ENCODE data around the gene PPP1R12A. TPM values are rescaled to one million over a fixed set of nuclear protein-coding genes. Genes with fewer than 3 reads are reported as not detected.

Gene PPP1R12A
- total RNA-seq, 1 donor from 2014 or later = 109 TPM

- peaks cover 15% of the 10 kb centered on the region for H3K27me3 Mint-ChIP-seq (ENCODE audit: unreplicated experiment)
- H3K9me3 Mint-ChIP-seq (ENCODE audit: unreplicated experiment) = no peaks in the 10 kb centered on the region
- no peak for TF ChIP-seq CTCF (IDR thresholded peaks at IDR 0.05; ENCODE audit: unreplicated experiment)
- no peak overlapping the region for H3K27ac Mint-ChIP-seq (ENCODE audit: unreplicated experiment)
- DNase-seq (ENCODE audit: low spot score) = no peak
- no peak overlapping the region for H3K4me3 Mint-ChIP-seq (ENCODE audit: unreplicated experiment)
- H3K36me3 Mint-ChIP-seq (ENCODE audit: low read depth, unreplicated experiment) = peaks cover 10% of the 10 kb centered on the region
- H3K4me1 Mint-ChIP-seq (ENCODE audit: unreplicated experiment) = peaks cover 20% of the 10 kb centered on the region
Observed at GRCh38 chr12:79938843-79939242, 3.9 kb upstream of the PPP1R12A start.

- Mint-ChIP-seq H3K27me3 (ENCODE audit: unreplicated experiment) (peaks cover 17% of the 10 kb centered on the region), H3K36me3 (ENCODE audit: low read depth, unreplicated experiment) (peaks cover 12% of the 10 kb centered on the region), H3K4me1 (ENCODE audit: unreplicated experiment) (peaks cover 32% of the 10 kb centered on the region), H3K9me3 (ENCODE audit: unreplicated experiment) (no peaks in the 10 kb centered on the region), H3K27ac (ENCODE audit: unreplicated experiment) (peak overlapping the region; percentile 98), H3K4me3 (ENCODE audit: unreplicated experiment) (peak overlapping the region; percentile 96)
- no peak for TF ChIP-seq CTCF (IDR thresholded peaks at IDR 0.05; ENCODE audit: unreplicated experiment)
- DNase-seq (ENCODE audit: low spot score) = no peak
Observed at GRCh38 chr12:79936670-79937069, 1.8 kb upstream of the PPP1R12A start.

GRCh38 chr12:79935624-79936345 is 888 bp upstream of the PPP1R12A start:
- H3K4me1 Mint-ChIP-seq (ENCODE audit: unreplicated experiment) = peaks cover 34% of the 10 kb centered on the region
- H3K36me3 Mint-ChIP-seq (ENCODE audit: low read depth, unreplicated experiment) = peaks cover 12% of the 10 kb centered on the region
- TF ChIP-seq CTCF (IDR thresholded peaks at IDR 0.05; ENCODE audit: unreplicated experiment) = no peak
- H3K27ac Mint-ChIP-seq (ENCODE audit: unreplicated experiment) = peak overlapping the region; percentile 98
- H3K9me3 Mint-ChIP-seq (ENCODE audit: unreplicated experiment) = no peaks in the 10 kb centered on the region
- peaks cover 17% of the 10 kb centered on the region for H3K27me3 Mint-ChIP-seq (ENCODE audit: unreplicated experiment)
- H3K4me3 Mint-ChIP-seq (ENCODE audit: unreplicated experiment) = peak overlapping the region; percentile 96
- no peak for DNase-seq (ENCODE audit: low spot score)

GRCh38 chr12:79934281-79935020 is 446 bp downstream of the PPP1R12A start:
- peak overlapping the region; percentile 96 for H3K4me3 Mint-ChIP-seq (ENCODE audit: unreplicated experiment)
- H3K27me3 Mint-ChIP-seq (ENCODE audit: unreplicated experiment) = peaks cover 17% of the 10 kb centered on the region
- peaks cover 40% of the 10 kb centered on the region for H3K4me1 Mint-ChIP-seq (ENCODE audit: unreplicated experiment)
- peaks cover 12% of the 10 kb centered on the region for H3K36me3 Mint-ChIP-seq (ENCODE audit: low read depth, unreplicated experiment)
- TF ChIP-seq CTCF (IDR thresholded peaks at IDR 0.05; ENCODE audit: unreplicated experiment) = no peak
- peak; percentile 58 for DNase-seq (ENCODE audit: low spot score)
- peak overlapping the region; percentile 100 for H3K27ac Mint-ChIP-seq (ENCODE audit: unreplicated experiment)
- no peaks in the 10 kb centered on the region for H3K9me3 Mint-ChIP-seq (ENCODE audit: unreplicated experiment)
